GM13976 (cell line): ENCODE results near the gene SAP30L.
A peak's percentile ranks its signal among the peaks of the same experiment; 100 is the strongest.

Experiments
- DNase-seq: peaks from one replicate; pipeline ENCODE4 v3.0.0; 2012; ENCODE audit warnings: low spot score
- CTCF ChIP-seq: IDR thresholded peaks from 2 replicates; pipeline ENCODE4 v1.5.1; 2012; ENCODE audit warnings: borderline replicate concordance, mild to moderate bottlenecking; ENCODE audit not compliant: insufficient read depth; ENCODE audit errors: extremely low read depth, missing control alignments, control extremely low read depth
- in situ Hi-C: fragments of 300-500 bp; cut with MboI; formaldehyde crosslinking; loops from one replicate; pipeline ENCODE4 v1.12.0; 2022; ENCODE audit warnings: low sequenced_read_pairs, mixed read lengths, inconsistent platforms; ENCODE audit not compliant: unreplicated experiment

The SAP30L gene

DNA sequence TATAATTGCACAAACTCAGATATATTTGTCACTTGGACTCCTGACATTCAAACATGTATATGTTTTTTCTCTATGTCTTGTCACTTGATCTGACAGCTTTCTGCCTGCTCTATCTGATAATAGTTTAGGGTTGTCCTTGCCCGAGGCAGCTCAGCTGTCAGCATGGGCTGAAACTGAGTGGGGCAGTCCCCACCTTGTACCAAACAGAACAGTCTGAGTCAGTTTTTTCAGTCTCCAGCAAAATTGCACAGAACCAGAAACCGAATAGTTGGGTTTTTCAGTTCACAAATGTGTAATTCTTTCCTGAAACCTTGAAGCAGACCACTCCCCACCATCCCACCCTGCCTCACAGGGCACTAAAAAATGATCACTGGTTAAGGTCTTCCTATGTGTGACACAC is 41.7 kb downstream of the SAP30L start:
- peak; percentile 80 for DNase-seq
- no peak for TF ChIP-seq CTCF
- in situ Hi-C loops, result no loop called here

DNA sequence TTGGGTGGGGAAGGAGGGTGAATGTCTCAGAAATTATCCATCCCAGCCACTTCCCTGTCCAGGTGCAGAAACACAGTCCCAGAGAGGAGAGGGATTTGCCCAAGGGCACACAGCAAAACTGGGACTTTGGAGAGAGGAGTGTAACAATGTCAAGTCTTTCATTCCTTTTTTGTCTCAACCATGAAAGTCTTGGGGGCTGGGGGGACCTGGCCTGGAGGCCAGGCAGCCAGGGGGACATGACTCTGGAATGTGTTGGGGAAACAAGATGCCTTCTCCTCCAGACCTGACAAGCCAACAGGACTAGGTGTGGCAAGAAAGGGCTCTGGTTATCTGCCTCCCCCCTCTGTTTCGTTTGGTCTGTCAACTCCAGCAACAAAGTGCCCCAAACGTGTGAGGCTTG is 46.1 kb downstream of the SAP30L start:
- in situ Hi-C loops, result no loop called here
- no peak for TF ChIP-seq CTCF
- DNase-seq, result no peak

GRCh38 chr5:154493274-154493673 is 47.5 kb downstream of the SAP30L start:
- in situ Hi-C loops, result no loop called here
- TF ChIP-seq CTCF, result no peak
- no peak for DNase-seq

GRCh38 chr5:154494036-154494435 is 48.2 kb downstream of the SAP30L start:
- in situ Hi-C loops, result no loop called here
- TF ChIP-seq CTCF, result no peak
- DNase-seq, result no peak

GRCh38 chr5:154498591-154498990 is 52.8 kb downstream of the SAP30L start:
- DNase-seq, result no peak
- in situ Hi-C loops, result no loop called here

DNA sequence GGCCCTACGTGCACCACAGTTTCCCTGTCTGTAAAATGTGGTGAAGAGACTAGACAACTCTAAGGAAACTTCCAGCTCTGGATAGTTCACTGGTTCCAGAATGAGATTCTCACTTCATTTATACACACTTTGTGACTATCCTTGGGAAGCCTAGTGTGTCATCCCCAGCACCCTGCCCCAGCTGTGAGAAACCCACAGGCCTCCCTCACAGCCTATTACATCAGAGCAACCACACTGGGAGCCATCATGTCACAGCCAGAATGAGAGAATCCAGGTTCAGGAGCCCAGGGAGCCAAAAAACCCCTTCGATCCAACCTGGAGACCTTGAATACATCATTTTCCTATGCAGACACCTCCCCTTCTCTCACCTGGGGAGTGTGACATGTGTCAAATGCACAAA is 53.2 kb downstream of the SAP30L start:
- no peak for TF ChIP-seq CTCF
- in situ Hi-C loops, result no loop called here
- DNase-seq, result no peak

More at GRCh38 chr5:154498591-154498990, 52.8 kb downstream of the SAP30L start:
- TF ChIP-seq CTCF, result no peak

GRCh38 chr5:154501566-154501965 is 55.8 kb downstream of the SAP30L start:
- no peak for DNase-seq
- in situ Hi-C loops, result no loop called here
- no peak for TF ChIP-seq CTCF
